Right renal pelvis (tissue), 4 donors: ENCODE data around the gene ARHGAP31. TPM values are rescaled to one million over a fixed set of nuclear protein-coding genes. Genes with fewer than 3 reads are reported as not detected.
"Not testable (repeated sequence)": the region's sequence is repeated elsewhere in the genome, so short reads cannot be mapped to it uniquely, and the experiment has no call there.

Experiments
- DNase-seq, 4 donors: peaks; one replicate each; pipeline ENCODE4 v3.0.0-alpha.2; 2013; ENCODE audit warnings: low read depth in 4 of 4, low spot score in 3 of 4, missing footprints in 1 of 4
- polyA plus RNA-seq, 4 donors: library from polyadenylated mRNA; unstranded; fragments of 120-200 nt; gene quantifications; one replicate each; pipeline ENCODE4 v1.2.1, GENCODE V29; 2013; ENCODE audit not compliant: insufficient read length in 4 of 4

Gene ARHGAP31
- polyA plus RNA-seq, 4 donors = 12.3 to 14.8 (median 14.0) TPM

- peak in 3 of 4 donors; percentile 35 to 41 (median 38) for DNase-seq
Observed at GRCh38 chr3:119294696-119295671, 801 bp downstream of the ARHGAP31 start.

GRCh38 chr3:119295816-119296726 is 1.9 kb downstream of the ARHGAP31 start:
- DNase-seq = no peak

- no peak for DNase-seq
Observed at GRCh38 chr3:119296727-119297122, 2.5 kb downstream of the ARHGAP31 start.

- DNase-seq = no peak
Observed at GRCh38 chr3:119297169-119297568, 3.0 kb downstream of the ARHGAP31 start.

GRCh38 chr3:119298565-119298941 is 4.4 kb downstream of the ARHGAP31 start:
- DNase-seq = no peak

GRCh38 chr3:119300991-119301391 is 6.8 kb downstream of the ARHGAP31 start:
- DNase-seq = no peak

- DNase-seq = no peak
Observed at GRCh38 chr3:119301662-119302061, 7.5 kb downstream of the ARHGAP31 start.

- DNase-seq = no peak
Observed at GRCh38 chr3:119302697-119303551, 8.7 kb downstream of the ARHGAP31 start.

- DNase-seq = no peak
Observed at GRCh38 chr3:119304201-119304713, 10.1 kb downstream of the ARHGAP31 start.

GRCh38 chr3:119305286-119305685 is 11.1 kb downstream of the ARHGAP31 start:
- no peak for DNase-seq

- DNase-seq = not testable (repeated sequence)
Observed at GRCh38 chr3:119306378-119306777, 12.2 kb downstream of the ARHGAP31 start.

- no peak for DNase-seq
Observed at GRCh38 chr3:119308355-119308754, 14.2 kb downstream of the ARHGAP31 start.

GRCh38 chr3:119309591-119309990 is 15.4 kb downstream of the ARHGAP31 start:
- DNase-seq = no peak

- DNase-seq = no peak
Observed at GRCh38 chr3:119310071-119310470, 15.9 kb downstream of the ARHGAP31 start.

GRCh38 chr3:119311081-119311925 is 17.1 kb downstream of the ARHGAP31 start:
- no peak for DNase-seq

GRCh38 chr3:119313461-119313860 is 19.3 kb downstream of the ARHGAP31 start:
- DNase-seq = no peak

- DNase-seq = no peak
Observed at GRCh38 chr3:119314821-119315220, 20.6 kb downstream of the ARHGAP31 start.

- DNase-seq = no peak
Observed at GRCh38 chr3:119315600-119316312, 21.6 kb downstream of the ARHGAP31 start.

- DNase-seq = no peak
Observed at GRCh38 chr3:119316313-119316670, 22.1 kb downstream of the ARHGAP31 start.
